HK-2 (cell line): ENCODE data around the gene GALNT2.

ENCODE experiments used
- DNase-seq: peaks from one replicate; pipeline ENCODE4 v3.0.0-alpha.2; 2018; ENCODE audit not compliant: unreplicated experiment

GALNT2 gene

DNA sequence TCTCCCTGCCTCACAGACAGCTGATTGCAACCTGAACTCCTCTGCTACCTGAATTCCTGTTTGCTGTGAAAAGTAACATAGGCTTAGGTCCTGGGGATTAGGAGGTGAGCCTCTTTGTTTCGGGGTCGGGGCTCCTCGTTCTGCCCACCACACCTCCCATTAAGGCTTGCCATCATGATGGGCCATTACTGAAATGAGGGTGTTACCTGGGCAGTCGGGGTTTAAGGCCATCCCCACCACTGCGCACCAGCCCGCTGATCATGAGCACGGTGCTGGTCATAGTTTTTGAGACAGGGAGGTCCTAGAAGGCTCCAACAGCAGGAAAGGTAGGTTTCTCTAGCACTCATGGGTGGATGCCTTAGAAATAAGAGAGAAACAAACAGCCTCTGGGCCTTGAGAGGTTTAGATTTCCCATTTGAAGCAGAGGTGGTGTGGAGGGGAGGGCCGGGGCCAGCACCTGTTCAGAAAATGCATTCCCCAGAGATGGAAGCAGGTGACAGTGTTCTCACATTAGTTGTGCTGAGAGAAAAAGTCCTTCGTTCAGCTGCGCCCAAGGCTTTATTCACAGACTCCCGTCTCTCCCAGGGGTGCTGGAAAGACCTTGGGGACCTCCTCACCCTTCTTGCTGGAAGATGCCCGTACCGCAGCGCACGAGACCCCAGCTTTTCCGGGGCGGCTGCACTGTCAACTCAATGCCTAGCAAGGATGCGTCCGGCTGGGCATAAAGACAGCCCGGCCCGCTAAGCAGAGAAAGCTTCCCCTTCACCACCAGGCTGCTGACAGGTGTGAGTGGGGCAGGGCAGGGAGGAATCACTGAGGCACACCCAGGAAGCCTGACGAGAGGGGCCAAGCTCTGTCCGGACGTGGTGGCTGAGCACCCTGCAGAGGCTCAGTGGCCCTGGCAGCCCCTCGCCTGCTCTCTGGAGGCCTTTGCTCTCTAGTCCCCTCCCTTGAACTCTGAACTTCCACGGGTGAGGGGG lies 233.6 kb downstream of the GALNT2 start:
- DNase-seq: no peak

DNA sequence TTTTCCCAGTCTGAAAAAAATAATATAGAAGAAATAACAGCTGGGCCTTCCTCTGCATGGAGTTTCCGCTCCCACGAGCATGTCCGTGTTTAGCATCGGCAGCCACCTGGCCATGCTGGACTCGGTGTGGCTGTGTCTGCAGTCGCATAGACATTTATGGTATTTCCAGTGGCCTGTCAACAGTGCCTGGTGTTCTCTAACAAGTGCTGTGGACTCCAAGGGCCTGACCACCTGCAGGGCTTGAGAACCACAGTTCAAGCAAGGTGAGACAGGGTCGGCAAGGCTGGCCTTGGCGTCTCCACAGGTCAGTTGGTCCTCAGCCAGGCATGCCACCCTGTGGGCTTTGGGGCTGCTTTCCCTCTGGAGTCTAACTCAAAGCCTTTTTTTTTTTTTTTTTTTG lies 234.3 kb downstream of the GALNT2 start:
- DNase-seq: no peak

DNA sequence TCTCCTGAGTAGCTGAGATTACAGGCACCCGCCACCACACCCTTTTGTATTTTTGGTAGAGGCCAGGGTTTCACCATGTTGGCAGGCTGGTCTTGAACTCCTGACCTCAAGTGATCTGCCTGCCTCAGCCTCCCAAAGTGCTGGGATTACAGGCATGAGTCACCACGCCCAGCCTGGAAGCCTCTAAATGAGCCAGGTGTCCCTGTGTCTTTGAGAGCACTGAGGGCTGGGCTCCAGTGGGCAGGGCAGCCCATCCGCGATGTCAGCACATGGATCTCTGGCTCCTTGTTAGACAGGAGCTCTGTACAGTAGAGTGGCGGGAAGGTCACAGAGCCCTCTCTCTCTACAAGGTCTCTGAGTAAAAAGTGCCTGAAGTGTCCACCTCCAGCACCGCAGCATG lies 234.8 kb downstream of the GALNT2 start:
- no peak for DNase-seq

DNA sequence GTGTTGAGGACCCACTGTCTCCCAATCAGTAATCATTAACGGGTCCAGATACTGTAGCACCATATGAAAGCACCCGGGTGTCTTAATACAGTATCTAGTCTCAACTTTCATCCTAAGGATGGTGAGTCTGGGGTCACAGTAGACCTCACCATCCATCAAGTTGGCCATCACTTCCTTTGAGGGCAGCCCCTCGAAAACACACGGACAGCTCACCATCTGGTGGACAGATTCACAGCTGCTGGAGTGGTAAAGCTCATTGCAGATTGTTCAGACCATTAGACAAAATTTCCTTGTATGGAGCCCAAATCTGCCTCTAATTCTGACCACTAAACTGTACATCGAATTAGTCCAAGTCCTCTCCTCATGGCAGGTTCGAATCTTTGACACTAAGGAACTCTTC lies 236.0 kb downstream of the GALNT2 start:
- DNase-seq: no peak

DNA sequence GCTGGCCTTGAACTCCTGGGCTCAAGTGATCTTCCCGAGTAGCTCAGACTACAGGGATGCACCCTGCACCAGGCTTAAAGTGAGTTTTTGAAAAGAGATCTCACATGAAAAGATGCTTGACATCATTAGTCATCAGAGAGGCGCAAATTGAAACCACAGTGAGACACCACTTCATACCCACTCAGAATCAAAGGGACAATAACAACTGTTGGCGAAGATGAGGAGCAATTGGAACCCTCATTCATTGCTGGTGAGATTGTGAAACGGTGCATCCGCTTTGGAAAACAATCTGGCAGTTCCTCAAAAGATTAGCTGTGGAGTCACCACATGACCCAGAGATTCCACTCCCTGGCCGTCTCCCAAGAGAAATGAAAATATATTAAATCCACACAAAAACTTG lies 236.8 kb downstream of the GALNT2 start:
- DNase-seq: no peak

DNA sequence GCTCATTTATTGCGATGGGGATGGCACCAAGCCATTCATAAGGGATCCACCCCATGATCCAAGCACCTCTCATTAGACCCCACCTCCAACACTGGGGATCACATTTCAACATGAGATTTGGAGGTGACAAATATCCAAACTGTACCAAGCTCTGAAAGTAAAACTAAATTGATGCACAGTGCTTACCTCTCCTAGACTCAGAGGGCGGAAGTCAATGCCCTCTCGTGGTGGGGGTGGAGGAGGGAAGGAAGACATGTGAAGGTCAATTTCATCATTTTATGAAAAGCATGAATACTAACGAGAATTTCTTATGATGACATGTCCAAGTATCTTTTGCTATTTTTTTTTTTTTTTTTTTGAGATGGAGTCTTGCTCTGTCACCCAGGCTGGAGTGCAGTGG lies 239.1 kb downstream of the GALNT2 start:
- no peak for DNase-seq

DNA sequence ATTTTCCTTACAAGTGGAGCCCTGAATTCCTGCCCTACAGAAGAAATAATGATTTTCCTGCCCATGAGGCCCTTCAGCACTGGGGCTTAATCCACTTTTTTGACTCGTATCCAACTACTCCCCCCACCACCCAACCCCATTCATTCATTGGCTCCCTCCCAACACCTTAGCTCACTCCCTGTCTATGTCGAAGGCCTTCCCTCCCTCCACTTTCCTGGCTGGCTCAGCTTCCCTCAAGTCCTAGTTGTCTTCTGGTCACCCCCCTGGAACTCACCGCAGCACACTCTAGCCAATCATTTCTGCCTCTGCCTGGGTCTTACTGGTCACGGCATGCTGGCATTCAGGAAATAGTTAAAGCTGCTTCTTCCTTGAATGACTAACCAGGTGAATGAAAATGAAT lies 240.2 kb downstream of the GALNT2 start:
- DNase-seq: peak; percentile 81

DNA sequence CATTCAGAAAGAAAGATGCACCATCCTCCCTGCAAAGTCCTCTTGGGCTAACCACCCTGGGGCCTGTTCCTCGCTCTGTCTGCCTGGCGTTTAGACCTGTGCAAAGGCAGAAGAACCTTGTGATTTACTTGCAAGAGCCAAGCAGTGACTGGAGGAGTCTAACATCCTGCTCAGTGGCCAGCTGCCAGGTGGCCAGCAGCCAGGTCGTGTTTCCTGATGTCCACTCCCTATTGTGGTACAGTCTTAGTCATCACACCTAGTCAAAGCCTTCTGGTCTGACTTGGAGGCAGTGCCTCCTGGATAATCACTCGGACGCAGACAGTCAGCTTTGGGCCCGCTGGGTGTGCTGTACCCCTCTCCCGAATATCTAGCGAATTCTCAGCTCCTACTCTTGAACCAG lies 241.0 kb downstream of the GALNT2 start:
- DNase-seq: peak; percentile 90

DNA sequence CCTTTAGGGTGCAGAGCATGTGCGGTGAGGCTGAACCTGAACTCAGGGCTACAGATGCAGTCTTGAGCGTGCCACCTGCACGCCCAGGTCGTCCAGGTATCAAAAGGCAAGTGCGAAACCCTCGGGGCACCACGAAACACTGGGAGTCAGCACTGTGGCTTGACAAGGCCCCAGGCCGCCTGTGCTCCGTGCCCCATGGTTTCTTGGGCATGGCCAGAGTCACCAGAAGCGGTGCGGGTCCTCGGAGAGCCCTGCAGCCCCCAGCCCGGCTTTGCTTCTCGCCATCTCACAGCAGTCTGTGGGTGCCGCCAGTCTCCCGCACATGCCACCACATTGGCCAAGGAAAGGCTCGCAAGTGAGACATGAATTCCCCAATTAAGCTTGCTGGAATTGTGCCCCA lies 241.8 kb downstream of the GALNT2 start:
- no peak for DNase-seq

DNA sequence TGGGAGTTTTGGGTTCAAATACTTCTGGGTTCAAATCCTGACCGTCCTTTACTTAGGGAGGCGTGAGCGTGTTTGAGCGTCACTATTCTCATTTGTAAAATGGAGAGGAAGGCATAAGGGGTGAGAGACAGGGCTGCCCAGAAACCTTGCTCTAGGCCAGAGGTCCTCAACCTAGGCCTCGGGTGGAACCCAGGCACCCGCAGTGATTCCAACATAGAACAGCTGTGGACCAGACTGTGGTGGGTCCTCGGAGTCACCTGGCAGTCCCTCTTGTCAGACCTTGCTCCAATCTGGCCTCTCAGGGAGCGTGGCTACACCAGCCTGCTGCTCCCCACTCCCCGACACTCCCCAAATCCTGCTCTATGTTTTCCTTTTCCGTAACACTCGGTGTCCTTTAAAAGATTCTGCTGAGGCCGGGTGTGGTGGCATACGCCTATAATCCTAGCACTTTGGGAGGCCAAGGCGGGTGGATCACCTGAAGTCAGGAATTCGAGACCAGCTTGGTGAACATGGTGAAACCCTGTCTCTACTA lies 242.7 kb downstream of the GALNT2 start:
- DNase-seq: no peak

DNA sequence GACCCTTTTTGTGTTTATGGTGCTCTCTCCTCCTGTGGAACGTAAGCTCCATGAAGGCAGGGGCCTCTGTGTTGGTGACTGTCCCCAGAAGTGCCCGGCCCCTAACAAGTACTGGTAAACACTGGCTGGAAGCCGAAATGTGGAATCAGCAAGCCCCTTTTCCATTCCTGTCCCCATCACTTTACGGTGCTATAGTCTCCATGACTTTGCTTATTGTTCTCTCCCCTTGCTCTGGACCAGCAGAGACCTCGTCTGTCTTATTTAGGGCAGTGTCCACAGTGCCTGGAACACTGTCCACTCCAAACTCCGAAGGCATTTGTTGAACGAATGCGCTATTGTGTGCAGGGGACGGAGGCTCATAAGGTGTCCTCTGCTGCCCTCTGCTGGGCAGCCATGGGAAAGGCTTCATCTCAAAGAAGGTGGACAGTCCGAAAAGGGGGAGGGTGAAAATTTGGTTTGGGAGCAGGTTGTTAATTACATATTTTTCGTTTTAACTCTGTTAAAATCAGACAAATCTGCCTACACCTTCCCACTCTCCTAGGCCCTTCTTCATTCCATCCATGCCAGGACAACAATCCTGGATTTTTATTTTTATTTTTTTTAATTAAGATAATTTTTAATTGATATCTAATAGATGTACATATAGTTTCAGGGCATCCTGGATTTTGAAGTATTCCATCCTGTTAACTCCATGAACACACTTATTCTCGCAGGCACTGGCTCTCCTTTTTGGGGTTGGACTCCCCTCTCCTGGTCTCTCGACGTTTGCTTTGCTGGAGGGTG lies 243.5 kb downstream of the GALNT2 start:
- DNase-seq: peak; percentile 78

DNA sequence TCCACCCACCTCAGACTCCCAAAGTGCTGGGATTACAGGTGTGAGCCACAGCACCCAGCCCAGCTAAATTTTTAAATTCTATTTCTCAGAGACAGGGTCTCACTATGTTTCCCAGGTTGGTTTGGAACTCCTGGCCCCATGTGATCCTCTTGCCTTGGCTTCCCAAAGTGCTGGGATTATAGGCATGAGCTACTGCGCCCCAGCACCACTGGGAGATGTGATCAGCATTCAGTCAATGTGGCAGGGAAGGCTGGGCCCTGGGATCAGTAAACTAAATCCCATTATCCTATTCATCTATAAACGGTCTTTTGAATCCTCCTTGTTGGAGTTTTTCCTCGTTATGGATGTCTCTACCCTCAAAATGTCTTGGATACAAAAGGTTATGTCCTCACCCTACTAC lies 245.6 kb downstream of the GALNT2 start:
- DNase-seq: no peak

DNA sequence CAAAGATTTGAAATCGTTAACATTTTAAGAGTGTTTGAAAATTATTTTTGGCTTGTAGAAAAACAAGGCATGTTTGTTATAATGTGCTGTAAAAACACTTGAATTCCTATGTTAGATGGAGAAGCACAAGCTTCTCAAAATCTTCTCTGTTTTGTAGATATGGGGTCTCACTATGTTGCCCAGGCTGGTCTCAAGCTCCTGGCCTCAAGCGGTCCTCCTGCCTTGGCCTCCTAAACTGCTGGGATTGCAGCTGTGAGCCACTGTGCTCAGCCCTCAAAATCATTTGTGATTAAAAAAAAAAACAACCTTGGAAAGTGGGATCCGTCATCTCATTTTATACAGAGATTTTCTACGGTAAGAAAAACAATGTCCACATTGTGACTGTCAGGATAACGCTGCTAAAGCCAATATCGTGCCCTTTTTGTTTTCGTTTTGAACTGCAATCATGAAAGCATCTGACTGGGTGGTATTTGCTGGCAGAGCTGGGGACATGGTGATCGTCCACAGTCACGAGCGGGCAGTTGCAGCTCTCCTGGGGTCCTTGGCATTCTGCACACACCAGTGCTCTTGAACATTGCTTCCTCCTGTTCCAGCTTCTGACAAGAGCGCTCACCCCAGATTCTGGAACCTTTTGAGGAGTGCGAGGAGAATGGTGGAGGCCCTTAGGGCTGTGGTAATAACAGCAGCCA lies 246.6 kb downstream of the GALNT2 start:
- no peak for DNase-seq

DNA sequence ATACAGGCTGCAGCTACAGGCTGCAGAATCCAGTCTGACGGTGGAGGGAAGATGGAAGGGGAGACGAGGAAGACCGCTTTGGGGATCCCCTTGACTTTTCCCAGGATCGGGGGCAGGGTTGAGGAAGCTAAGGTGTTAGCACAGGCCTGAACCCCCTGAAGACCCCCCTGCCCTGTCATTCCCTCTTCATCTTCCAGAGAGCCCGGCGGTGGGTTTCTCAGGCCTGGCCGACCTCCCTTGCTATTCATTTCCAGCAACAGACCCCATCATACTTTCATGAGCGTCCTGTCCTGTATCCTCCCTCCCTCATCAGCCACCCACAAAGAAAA lies 247.1 kb downstream of the GALNT2 start:
- no peak for DNase-seq

DNA sequence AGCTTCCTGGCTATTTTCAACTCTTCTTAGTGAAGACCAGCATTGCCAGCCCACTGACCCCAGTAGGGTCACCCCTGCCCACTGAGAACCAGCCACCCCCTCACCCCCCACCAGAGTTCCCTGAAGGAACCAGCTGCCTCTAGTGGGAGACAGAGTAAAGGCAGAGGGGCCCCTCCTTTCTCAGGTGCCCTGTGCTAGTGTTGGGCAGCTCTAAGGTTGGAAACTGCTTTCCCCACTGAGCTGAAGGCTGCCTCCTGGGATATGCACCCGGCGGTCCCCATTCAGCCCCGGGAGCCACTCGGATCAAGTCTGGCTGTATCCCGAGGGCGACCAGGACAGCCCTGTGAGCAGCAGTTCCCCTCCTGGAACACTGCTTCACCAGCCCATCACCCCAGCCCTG lies 248.1 kb downstream of the GALNT2 start:
- no peak for DNase-seq

DNA sequence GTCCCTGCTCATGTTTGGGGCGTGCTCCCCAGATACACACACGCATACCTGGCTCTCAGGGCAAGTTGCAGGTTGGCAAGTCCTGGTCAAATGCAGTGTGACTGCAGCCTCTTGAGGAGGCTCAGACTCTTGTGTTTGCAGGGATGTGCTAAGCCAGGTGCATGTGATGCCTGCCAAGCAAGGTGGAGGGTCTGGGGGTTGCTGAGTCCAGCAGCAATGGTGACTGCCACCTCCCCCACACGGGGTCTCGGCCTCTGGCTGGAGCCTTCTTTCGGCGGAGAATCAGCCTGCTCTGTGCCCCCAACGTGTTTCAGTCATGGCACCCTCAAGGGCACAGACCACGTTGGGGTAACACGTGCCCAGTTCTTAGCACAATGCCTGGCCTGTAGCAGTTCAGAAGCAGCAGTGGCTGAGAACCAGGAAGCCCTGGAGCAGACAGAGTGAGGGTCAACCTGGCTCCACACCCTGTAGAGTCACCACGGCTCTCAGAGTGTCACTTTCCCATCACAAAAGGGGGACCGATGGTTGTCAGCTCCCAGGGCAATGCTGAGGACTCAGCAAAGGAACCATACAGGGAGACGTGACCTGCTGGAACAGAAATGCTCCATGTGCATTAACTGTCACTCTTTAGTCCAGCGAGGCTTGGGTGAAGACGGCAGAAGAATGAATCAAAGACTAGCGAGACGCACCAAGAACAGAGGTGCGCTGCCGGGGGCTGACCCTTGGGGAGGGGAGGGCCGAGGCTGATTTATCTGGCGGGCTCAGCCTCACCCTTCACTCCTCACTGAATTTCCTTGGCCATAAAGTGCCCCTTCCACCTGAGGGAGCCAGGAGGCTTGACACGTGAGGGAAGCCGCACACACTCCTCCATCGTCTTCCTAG lies 250.1 kb downstream of the GALNT2 start:
- DNase-seq: no peak

DNA sequence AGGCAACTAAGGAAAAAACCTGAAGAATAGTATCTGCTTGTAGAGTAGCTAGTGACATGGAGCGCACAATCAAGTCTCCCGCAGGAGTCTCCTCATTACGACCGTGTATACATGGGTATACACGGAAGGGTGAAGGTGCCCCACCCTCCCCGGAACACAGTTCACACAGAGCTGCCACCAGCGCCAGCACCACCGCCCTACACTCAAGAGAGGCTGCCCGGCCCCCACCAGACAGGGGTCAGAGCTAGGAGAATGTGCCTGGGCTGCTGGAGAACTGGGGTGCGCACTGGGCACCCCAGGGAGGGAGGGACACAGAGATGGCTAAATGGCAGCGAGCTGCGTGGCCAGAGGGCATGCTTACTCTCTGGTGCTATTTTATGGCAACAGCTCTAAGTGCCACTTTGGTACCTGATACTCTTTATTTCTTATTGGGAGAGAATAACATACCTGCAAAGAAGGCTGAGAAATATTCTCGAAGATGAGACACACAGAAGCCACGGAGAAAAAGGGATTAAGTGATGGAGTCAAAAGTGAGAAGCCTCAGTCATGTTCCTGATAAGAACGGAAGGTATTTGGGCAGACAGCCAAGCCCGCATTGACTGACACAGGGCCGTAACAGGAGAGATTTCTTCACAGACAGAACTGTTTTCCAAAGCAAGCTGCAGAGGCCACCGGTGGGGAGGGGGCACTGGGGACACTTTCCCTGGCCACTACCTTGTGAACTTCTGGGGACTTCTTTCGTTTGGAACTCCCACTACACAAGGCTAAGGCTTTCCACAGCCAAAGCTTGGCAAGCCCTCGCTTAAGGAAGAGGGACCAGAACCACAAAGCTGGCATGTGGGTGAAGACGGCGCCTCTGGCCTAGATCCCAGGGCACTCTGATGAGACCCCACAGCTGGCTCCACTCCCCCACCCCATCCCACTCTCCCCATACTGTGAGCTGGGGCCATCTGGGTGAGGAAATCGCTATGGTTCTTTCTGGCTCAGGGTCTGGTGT lies 251.1 kb downstream of the GALNT2 start:
- no peak for DNase-seq

DNA sequence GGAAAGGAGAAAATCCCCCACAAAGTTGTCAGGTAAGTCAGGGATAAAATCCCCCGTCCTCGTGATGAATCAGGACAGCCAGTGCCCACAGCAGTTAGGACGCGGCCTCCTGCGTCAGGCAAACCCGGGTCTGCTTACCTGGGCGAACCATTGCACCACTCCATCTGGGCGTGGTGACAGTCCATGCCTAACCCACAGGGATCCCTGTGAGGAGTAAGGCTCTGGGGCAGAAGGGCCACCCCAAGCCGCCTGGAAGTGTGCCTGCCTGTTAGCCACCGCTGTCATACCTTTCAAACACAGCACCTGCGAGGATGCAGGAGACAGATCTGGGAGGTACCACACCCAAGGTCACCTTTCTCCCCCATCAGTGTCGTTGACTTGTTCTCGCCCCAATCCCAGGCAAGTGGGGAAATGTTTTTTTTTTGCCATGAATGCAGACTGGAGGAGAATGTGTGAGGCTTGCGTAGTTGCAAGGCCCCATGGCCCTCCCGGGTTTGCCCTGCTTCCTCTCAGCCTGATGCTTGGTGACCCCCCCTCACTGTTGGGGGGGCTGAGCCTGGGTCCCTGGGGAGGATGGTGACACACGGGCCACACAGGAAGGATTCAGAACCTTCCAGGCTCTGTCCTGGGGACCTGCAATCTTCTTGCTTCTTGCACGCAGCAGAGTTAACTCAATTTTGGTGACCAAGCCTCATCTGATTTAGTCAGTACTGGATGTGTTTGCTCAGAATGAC lies 252.1 kb downstream of the GALNT2 start:
- no peak for DNase-seq

DNA sequence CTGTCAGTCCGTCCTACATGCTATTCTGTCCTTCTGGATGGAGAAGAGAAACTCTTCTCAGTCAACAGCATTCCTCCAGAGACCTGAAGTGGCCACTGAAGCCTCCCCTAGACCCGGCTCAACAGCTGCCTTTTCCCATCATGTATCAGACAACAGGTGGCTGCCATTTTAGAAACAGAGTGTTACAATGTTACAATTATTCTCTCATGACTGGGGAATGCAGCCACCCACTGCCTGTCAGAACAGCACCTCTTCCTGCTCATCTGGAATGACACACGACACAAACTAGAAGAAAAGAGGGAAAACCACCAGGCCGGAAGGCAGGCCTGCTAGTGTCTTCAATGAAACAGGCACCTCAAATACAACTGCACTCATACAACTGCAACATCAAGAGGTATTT lies 253.8 kb downstream of the GALNT2 start:
- no peak for DNase-seq
